Transverse colon (tissue), 4 donors: ENCODE data around the gene HMGXB3. TPM values are rescaled to one million over a fixed set of nuclear protein-coding genes. Genes with fewer than 3 reads are reported as not detected.

Experiments
- DNase-seq: peaks from one replicate; pipeline ENCODE4 v3.0.0-alpha.2; 2019
- H3K27ac ChIP-seq, 4 donors: fragments of 200-600 bp; sonication (generic); 2 replicates each; pipeline ENCODE4 v1.5.1; 2016 to 2018; ENCODE audit warnings: inconsistent platforms in 4 of 4
- H3K27me3 ChIP-seq: fragments of 200-600 bp; sonication (generic); 2 replicates; pipeline ENCODE4 v1.5.1; 2017; ENCODE audit warnings: inconsistent platforms
- H3K36me3 ChIP-seq, 4 donors: fragments of 200-600 bp; sonication (generic); 2 replicates each; pipeline ENCODE4 v1.5.1; 2017 to 2019; ENCODE audit warnings: inconsistent platforms in 4 of 4
- H3K4me1 ChIP-seq, 4 donors: fragments of 200-600 bp; sonication (generic); 2 replicates each; pipeline ENCODE4 v1.5.1; 2017 to 2020; ENCODE audit warnings: inconsistent platforms in 4 of 4
- H3K4me3 ChIP-seq, 4 donors: fragments of 200-600 bp; sonication (generic); 1 replicate in 1 of 4; 2 replicates in 3 of 4; pipeline versions ENCODE4 v1.5.1 to v1.6.1; 2017 to 2019; ENCODE audit warnings: inconsistent platforms in 4 of 4
- H3K9me3 ChIP-seq, 2 donors: fragments of 200-600 bp; sonication (generic); 2 replicates each; pipeline ENCODE4 v1.5.1; 2017 to 2019; ENCODE audit warnings: inconsistent platforms in 2 of 2
- EP300 ChIP-seq: sonication (generic); formaldehyde crosslinking; IDR thresholded peaks from one replicate; pipeline ENCODE4 v1.6.1; 2017; ENCODE audit warnings: antibody characterized with exemption, low read depth
- POLR2A ChIP-seq: fragments of 450-650 bp; IDR thresholded peaks from one replicate; pipeline ENCODE4 v1.6.1; 2016; ENCODE audit warnings: antibody characterized with exemption, mild to moderate bottlenecking, moderate library complexity
- POLR2AphosphoS5 ChIP-seq, 3 donors: sonication (generic); formaldehyde crosslinking; IDR thresholded peaks; one replicate each; pipeline ENCODE4 v1.6.1; 2016; ENCODE audit warnings: antibody characterized with exemption in 3 of 3
- WGBS, 2 donors: methylation state at CpG; one replicate each; pipeline ENCODE4 v1.1.5; 2018; ENCODE audit warnings: low coverage in 1 of 2; 5-methylcytosine and 5-hydroxymethylcytosine counted together
- in situ Hi-C, 4 donors: fragments of 200-750 bp; cut with MboI; loops; one replicate each; pipeline versions ENCODE4 v1.15.0 to v1.15.1; 2017; ENCODE audit warnings: low sequenced_read_pairs in 3 of 4, low pct_ligation_motif_present in 1 of 4, low pct_unique_long_range_greater_than_20kb in 1 of 4
- intact Hi-C: fragments of 100-400 bp; cut with DNase I; formaldehyde crosslinking; loops from one replicate; pipeline ENCODE4 v1.15.1; 2023; ENCODE audit warnings: low total_unique reads
- total RNA-seq, 4 donors: library from RNA; depleted of rRNA; stranded (reverse); fragments of >200 nt; gene quantifications; one replicate each; pipeline ENCODE4 v1.1.0, GENCODE V29; 2016
- TF ChIP-seq, protein P1 (sequence below), 5 experiments: fragments of 200-600 bp in 3 of 5; fragments of 450-650 bp in 2 of 5; sonication (generic) in 3 of 5; IDR thresholded peaks; 1 replicate in 2 of 5; 2 replicates in 3 of 5; pipeline ENCODE4 v1.5.1; 2016 to 2017; ENCODE audit warnings: antibody characterized with exemption in 5 of 5, inconsistent platforms in 3 of 5, mild to moderate bottlenecking in 2 of 5, moderate library complexity in 1 of 5

HMGXB3 gene
- total RNA-seq, 4 donors from 2014 or later: 29.9 to 93.5 (median 38.1) TPM

GRCh38 chr5:150001660-150002486, 1.3 kb downstream of the HMGXB3 start:
- peak; percentile 59 for DNase-seq
- Histone ChIP-seq H3K27ac (peak overlapping the region; percentile 93 to 99 (median 96)), H3K4me3 (peak overlapping the region; percentile 75 to 99 (median 92)), H3K9me3 (no peaks in the 10 kb centered on the region), H3K27me3 (no peaks in the 10 kb centered on the region), H3K4me1 (peaks cover 11 to 42% (median 28%) of the 10 kb centered on the region in 4 donors), H3K36me3 (peaks cover 0 to 18% (median 2%) of the 10 kb centered on the region in 4 donors)
- TF ChIP-seq POLR2AphosphoS5 (IDR thresholded peaks at IDR 0.05): no peak
- no peak for TF ChIP-seq EP300
- TF ChIP-seq POLR2A: no peak
- TF ChIP-seq, protein P1, sequence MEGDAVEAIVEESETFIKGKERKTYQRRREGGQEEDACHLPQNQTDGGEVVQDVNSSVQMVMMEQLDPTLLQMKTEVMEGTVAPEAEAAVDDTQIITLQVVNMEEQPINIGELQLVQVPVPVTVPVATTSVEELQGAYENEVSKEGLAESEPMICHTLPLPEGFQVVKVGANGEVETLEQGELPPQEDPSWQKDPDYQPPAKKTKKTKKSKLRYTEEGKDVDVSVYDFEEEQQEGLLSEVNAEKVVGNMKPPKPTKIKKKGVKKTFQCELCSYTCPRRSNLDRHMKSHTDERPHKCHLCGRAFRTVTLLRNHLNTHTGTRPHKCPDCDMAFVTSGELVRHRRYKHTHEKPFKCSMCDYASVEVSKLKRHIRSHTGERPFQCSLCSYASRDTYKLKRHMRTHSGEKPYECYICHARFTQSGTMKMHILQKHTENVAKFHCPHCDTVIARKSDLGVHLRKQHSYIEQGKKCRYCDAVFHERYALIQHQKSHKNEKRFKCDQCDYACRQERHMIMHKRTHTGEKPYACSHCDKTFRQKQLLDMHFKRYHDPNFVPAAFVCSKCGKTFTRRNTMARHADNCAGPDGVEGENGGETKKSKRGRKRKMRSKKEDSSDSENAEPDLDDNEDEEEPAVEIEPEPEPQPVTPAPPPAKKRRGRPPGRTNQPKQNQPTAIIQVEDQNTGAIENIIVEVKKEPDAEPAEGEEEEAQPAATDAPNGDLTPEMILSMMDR (IDR thresholded peaks at IDR 0.05): peak; percentile 61 to 79 (median 65)
- intact Hi-C loops: no loop called here
- 11 to 13% methylated on average over 8 of the region's 8 CpGs for WGBS, 2 donors
- in situ Hi-C loops: no loop called here

DNA sequence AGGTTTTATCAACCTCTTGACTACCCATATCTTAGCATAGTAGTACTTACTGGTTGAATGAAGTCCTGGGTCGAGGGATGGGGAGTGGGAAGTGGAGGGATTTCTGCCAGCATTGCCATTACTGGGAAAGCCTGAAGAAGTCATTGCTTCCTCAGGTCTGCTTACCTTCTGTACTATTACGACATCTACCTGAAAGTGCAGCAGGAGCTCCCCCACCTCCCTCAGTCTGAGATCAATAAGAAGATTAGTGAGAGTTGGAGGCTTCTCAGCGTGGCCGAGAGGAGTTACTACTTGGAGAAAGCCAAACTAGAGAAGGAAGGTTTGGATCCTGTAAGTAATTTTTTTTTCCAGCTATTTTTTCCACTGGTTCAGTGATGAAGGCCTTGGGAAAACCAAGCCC, 5.8 kb downstream of the HMGXB3 start:
- intact Hi-C loops: no loop called here
- DNase-seq: no peak
- no peaks in the 10 kb centered on the region for H3K27me3 ChIP-seq
- H3K27ac ChIP-seq: no peak overlapping the region
- no peak overlapping the region for H3K4me3 ChIP-seq
- TF ChIP-seq POLR2AphosphoS5 (IDR thresholded peaks at IDR 0.05): no peak
- TF ChIP-seq EP300: no peak
- TF ChIP-seq, protein P1 (IDR thresholded peaks at IDR 0.05): no peak
- no peak for TF ChIP-seq POLR2A
- H3K9me3 ChIP-seq: no peaks in the 10 kb centered on the region
- peaks cover 0 to 36% (median 14%) of the 10 kb centered on the region in 4 donors for H3K36me3 ChIP-seq
- in situ Hi-C loops: no loop called here
- peaks cover 11 to 35% (median 17%) of the 10 kb centered on the region in 4 donors for H3K4me1 ChIP-seq
- 91 to 92% methylated on average over 4 of the region's 4 CpGs for WGBS, 2 donors

DNA sequence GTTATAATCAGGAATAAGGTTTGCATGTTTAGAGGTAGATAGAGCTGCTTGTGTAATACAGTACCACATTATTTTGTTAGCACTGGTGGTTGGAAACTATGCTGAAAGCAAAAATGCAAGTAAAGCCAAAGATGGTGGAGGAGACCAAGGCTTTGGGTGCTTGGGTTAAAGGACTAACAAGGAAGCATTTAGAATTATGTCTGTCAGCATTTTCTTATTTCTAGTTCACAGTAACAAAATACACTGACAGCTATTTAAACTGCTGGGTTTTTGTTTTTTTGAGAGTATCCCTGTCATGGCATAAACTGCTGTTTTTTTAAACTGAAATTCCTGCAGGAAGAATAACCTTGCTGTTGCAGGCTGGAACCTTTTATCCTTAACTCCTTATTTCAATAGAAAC, 6.5 kb downstream of the HMGXB3 start:
- peaks cover 9 to 28% (median 11%) of the 10 kb centered on the region in 4 donors for H3K4me1 ChIP-seq
- in situ Hi-C loops (no loop called here), intact Hi-C loops (no loop called here)
- H3K9me3 ChIP-seq: no peaks in the 10 kb centered on the region
- H3K27ac ChIP-seq: no peak overlapping the region
- no peak for TF ChIP-seq POLR2A
- no peak for TF ChIP-seq POLR2AphosphoS5 (IDR thresholded peaks at IDR 0.05)
- TF ChIP-seq EP300: no peak
- TF ChIP-seq, protein P1 (IDR thresholded peaks at IDR 0.05): no peak
- no peak for DNase-seq
- H3K36me3 ChIP-seq: peaks cover 0 to 41% (median 14%) of the 10 kb centered on the region in 4 donors
- H3K4me3 ChIP-seq: no peak overlapping the region
- H3K27me3 ChIP-seq: no peaks in the 10 kb centered on the region

- TF ChIP-seq EP300 (no peak), POLR2A (no peak), POLR2AphosphoS5 (IDR thresholded peaks at IDR 0.05) (no peak)
- TF ChIP-seq, protein P1 (IDR thresholded peaks at IDR 0.05): no peak
- in situ Hi-C loops: no loop called here
- 96 to 100% methylated on average over 2 to 6 of the region's 6 CpGs for WGBS, 2 donors
- intact Hi-C loops: no loop called here
- peaks cover 0 to 56% (median 21%) of the 10 kb centered on the region in 4 donors for H3K36me3 ChIP-seq
- peaks cover 0 to 21% (median 8%) of the 10 kb centered on the region in 4 donors for H3K4me1 ChIP-seq
- DNase-seq: no peak
- H3K27ac ChIP-seq: no peak overlapping the region
- no peaks in the 10 kb centered on the region for H3K9me3 ChIP-seq
- H3K27me3 ChIP-seq: no peaks in the 10 kb centered on the region
- no peak overlapping the region for H3K4me3 ChIP-seq
These were observed 9.3 kb downstream of the HMGXB3 start for GRCh38 chr5:150009671-150010387.
